HCT116 (cell line): ENCODE measurements around the gene MORN4. TPM values are rescaled to one million over a fixed set of nuclear protein-coding genes. Genes with fewer than 3 reads are reported as not detected.
A peak's percentile ranks its signal among the peaks of the same experiment; 100 is the strongest.
"Not testable (repeated sequence)": the region's sequence is repeated elsewhere in the genome, so short reads cannot be mapped to it uniquely, and the experiment has no call there.

Experiments
- ATAC-seq: fragments of 200-7000 bp; cut with Tn5 transposase; 2 replicates; pipeline ENCODE4 v1.9.1; 2020; ENCODE audit warnings: mild to moderate bottlenecking, moderate library complexity
- BruUV-seq: library from RNA; stranded (reverse); fragments of 400-500 nt; replicated peaks from 2 replicates; lab custom pipeline; 2021; lab: Mats Ljungman, UMichigan
- CTCF ChIA-PET: fragments of 300-600 bp; sonication (Branson Sonifier 250); formaldehyde crosslinking; loops from one replicate; lab custom pipeline; 2021; ENCODE audit warnings: antibody characterized with exemption; lab: Charles Lee
- POLR2A ChIA-PET: fragments of 300-600, 350-600 bp; sonication (Branson Sonifier 250); formaldehyde crosslinking; loops from one replicate; lab custom pipeline; 2021; ENCODE audit warnings: antibody characterized with exemption; lab: Charles Lee
- RAD21 ChIA-PET, 2 experiments: fragments of 300-600 bp; sonication (Branson Sonifier 250); formaldehyde crosslinking; loops; one replicate each; lab custom pipeline; 2023; ENCODE audit warnings: low total read pairs in 2 of 2; ENCODE audit not compliant: uncharacterized antibody in 2 of 2, unreplicated experiment in 2 of 2, low non-redundant PET in 1 of 2; lab: Charles Lee
- DNase-seq: peaks from one replicate; pipeline ENCODE4 v3.0.0-alpha.2; 2010; ENCODE audit warnings: low read depth, low spot score
- H2AFZ ChIP-seq: fragments of 200-600 bp; shearing (Covaris generic), sonication (generic); 2 replicates; pipeline ENCODE4 v1.6.1; 2017; ENCODE audit warnings: low read depth, mixed run types, mixed read lengths, antibody characterized with exemption, low read length; ENCODE audit not compliant: poor library complexity, severe bottlenecking
- H3K27ac ChIP-seq: 2 replicates; pipeline ENCODE4 v1.5.1; 2012; ENCODE audit warnings: low read depth, low read length
- H3K27me3 ChIP-seq: fragments of 200-600 bp; sonication (generic); 2 replicates; pipeline ENCODE4 v1.6.1; 2016; ENCODE audit warnings: mixed run types, low read length, mixed read lengths; ENCODE audit not compliant: insufficient read depth
- H3K36me3 ChIP-seq, 2 experiments: fragments of 200-500 bp in 1 of 2; fragments of 200-600 bp in 1 of 2; sonication (Bioruptor generic) in 1 of 2; sonication (generic) in 1 of 2; 2 replicates each; pipeline versions ENCODE4 v1.5.1 to v1.6.1; 2014 to 2016; ENCODE audit warnings: low read length in 2 of 2, inconsistent platforms in 1 of 2, mixed read lengths in 1 of 2, mixed run types in 1 of 2; ENCODE audit not compliant: insufficient read depth in 2 of 2, control insufficient read depth in 1 of 2
- H3K4me1 ChIP-seq, 2 experiments: fragments of 200-600 bp in 1 of 2; sonication (generic) in 1 of 2; 2 replicates each; pipeline versions ENCODE4 v1.5.1 to v1.6.1; 2012 to 2017; ENCODE audit warnings: low read length in 2 of 2, inconsistent platforms in 1 of 2, mild to moderate bottlenecking in 1 of 2, mixed read lengths in 1 of 2, mixed run types in 1 of 2, moderate library complexity in 1 of 2; ENCODE audit not compliant: insufficient read depth in 2 of 2, control insufficient read depth in 1 of 2
- H3K4me2 ChIP-seq: fragments of 200-600 bp; sonication (generic); 2 replicates; pipeline ENCODE4 v1.6.1; 2017; ENCODE audit warnings: mixed run types, low read length, mixed read lengths
- H3K4me3 ChIP-seq, 2 experiments: fragments of 200-600 bp in 1 of 2; sonication (generic) in 1 of 2; replicated peaks in 1 of 2; 2 replicates each; pipeline ENCODE4 v1.5.1; 2011 to 2016; ENCODE audit warnings: low read length in 2 of 2, control low read depth in 1 of 2, low read depth in 1 of 2, mild to moderate bottlenecking in 1 of 2, mixed read lengths in 1 of 2, mixed run types in 1 of 2
- H3K79me2 ChIP-seq: fragments of 200-600 bp; sonication (generic); 2 replicates; pipeline ENCODE4 v1.6.1; 2017; ENCODE audit warnings: mild to moderate bottlenecking, mixed run types, low read length, moderate library complexity, mixed read lengths; ENCODE audit not compliant: insufficient read depth
- H3K9ac ChIP-seq: fragments of 200-600 bp; sonication (generic); 2 replicates; pipeline ENCODE4 v1.6.1; 2016; ENCODE audit warnings: low read length, mixed read lengths
- H3K9me2 ChIP-seq: fragments of 200-600 bp; sonication (generic), shearing (Covaris generic); 2 replicates; pipeline ENCODE4 v1.6.1; 2017; ENCODE audit warnings: mixed run types, mild to moderate bottlenecking, moderate library complexity; ENCODE audit not compliant: insufficient read depth
- H3K9me3 ChIP-seq, 2 experiments: fragments of 200-500 bp in 1 of 2; fragments of 200-600 bp in 1 of 2; sonication (Bioruptor generic) in 1 of 2; sonication (generic) in 1 of 2; 2 replicates each; pipeline ENCODE4 v1.6.1; 2014 to 2017; ENCODE audit warnings: low read length in 2 of 2, mixed read lengths in 2 of 2, inconsistent platforms in 1 of 2, low read depth in 1 of 2, mild to moderate bottlenecking in 1 of 2, mixed run types in 1 of 2, moderate library complexity in 1 of 2; ENCODE audit not compliant: control insufficient read depth in 1 of 2, insufficient read depth in 1 of 2
- H4K20me1 ChIP-seq: fragments of 200-600 bp; sonication (generic), shearing (Covaris generic); 2 replicates; pipeline ENCODE4 v1.6.1; 2017; ENCODE audit warnings: mixed run types, mild to moderate bottlenecking, moderate library complexity; ENCODE audit not compliant: insufficient read depth
- CBX3 ChIP-seq: IDR thresholded peaks from 2 replicates; pipeline ENCODE4 v1.6.1; 2012; ENCODE audit warnings: low read depth
- CEBPB ChIP-seq: IDR thresholded peaks from 2 replicates; pipeline ENCODE4 v1.6.1; 2012; ENCODE audit warnings: low read depth
- EGR1 ChIP-seq: IDR thresholded peaks from 2 replicates; pipeline ENCODE4 v1.6.1; 2012; ENCODE audit warnings: low read depth
- FOSL1 ChIP-seq: IDR thresholded peaks from 2 replicates; pipeline ENCODE4 v1.6.1; 2012; ENCODE audit warnings: low read depth
- POLR2AphosphoS5 ChIP-seq: IDR thresholded peaks from 2 replicates; pipeline ENCODE4 v1.6.1; 2011; ENCODE audit warnings: mild to moderate bottlenecking, low read depth, low read length, moderate library complexity
- SP1 ChIP-seq: IDR thresholded peaks from 2 replicates; pipeline ENCODE4 v1.6.1; 2012; ENCODE audit warnings: low read depth
- SRF ChIP-seq: IDR thresholded peaks from 2 replicates; pipeline ENCODE4 v1.6.1; 2012; ENCODE audit warnings: low read depth
- TCF7L2 ChIP-seq: IDR thresholded peaks from 2 replicates; pipeline ENCODE4 v1.7.0; 2011; ENCODE audit warnings: borderline replicate concordance, inconsistent platforms; ENCODE audit not compliant: insufficient read depth, insufficient read length; ENCODE audit errors: extremely low read depth
- YY1 ChIP-seq: IDR thresholded peaks from 2 replicates; pipeline ENCODE4 v1.6.1; 2011; ENCODE audit warnings: low read length, low read depth, moderate library complexity, mild to moderate bottlenecking; ENCODE audit not compliant: insufficient replicate concordance; ENCODE audit errors: extremely low read depth
- ZFX ChIP-seq: fragments of 450-650 bp; IDR thresholded peaks from 2 replicates; pipeline ENCODE4 v1.6.1; 2017
- intact Hi-C: fragments of 100-400 bp; cut with micrococcal nuclease; formaldehyde crosslinking; loops from 2 replicates; pipeline ENCODE4 v1.10.0; 2022
- total RNA-seq: library from RNA; stranded (reverse); gene quantifications from one replicate; pipeline ENCODE4 v1.2.1, GENCODE V29; 2021; ENCODE audit not compliant: unreplicated experiment
- TF ChIP-seq, protein P1 (sequence below): IDR thresholded peaks from 2 replicates; pipeline ENCODE4 v1.6.1; 2012

MORN4 gene
- total RNA-seq, 1 experiment from 2014 or later: 8.0 TPM

DNA sequence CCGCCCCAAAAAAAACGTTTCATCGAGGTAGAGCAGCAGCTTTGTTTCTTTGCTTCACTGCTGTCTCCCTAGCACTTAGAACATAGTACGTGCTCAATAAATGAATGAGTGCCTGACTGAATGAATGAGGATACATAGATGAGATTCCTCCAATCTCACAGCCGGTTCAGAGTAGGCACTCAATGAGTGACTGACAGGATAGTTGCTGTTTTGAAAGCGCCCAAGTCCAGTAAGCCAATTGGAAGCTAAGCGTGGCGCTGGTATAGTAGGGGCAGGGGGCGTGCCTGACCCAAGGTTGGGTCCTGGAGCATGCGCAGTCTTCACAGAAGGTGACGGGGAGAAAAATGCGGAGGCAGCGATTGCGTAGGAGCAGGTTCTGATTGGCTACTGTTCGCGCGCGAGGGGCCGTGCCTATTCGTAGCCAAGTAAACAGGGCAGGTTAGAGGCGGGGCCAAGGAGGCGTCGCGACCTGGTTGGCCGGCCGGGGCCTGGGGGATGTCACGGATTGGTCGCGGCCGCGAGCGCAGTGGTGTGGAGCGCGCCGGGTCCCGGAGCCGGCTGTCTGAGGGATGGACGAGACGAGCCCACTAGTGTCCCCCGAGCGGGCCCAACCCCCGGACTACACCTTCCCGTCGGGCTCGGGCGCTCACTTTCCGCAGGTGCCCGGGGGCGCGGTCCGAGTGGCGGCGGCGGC, 7.0 kb upstream of the MORN4 start, which contains the start of gene PI4K2A:
PI4K2A (plus strand) TSS at position 498 of the 694 bp plus-strand sequence; CDS start at position 570, 72 bp downstream.
- H3K27ac ChIP-seq: peak within 1 kb of the TSS; percentile 67
- POLR2A ChIA-PET: interaction anchor here (0.6 to 1.8 kb wide), 4 partner anchors 9 to 68 kb away, joined by 3 to 8 read pairs (median 3); no protein-coding TSS in a partner anchor

DNA sequence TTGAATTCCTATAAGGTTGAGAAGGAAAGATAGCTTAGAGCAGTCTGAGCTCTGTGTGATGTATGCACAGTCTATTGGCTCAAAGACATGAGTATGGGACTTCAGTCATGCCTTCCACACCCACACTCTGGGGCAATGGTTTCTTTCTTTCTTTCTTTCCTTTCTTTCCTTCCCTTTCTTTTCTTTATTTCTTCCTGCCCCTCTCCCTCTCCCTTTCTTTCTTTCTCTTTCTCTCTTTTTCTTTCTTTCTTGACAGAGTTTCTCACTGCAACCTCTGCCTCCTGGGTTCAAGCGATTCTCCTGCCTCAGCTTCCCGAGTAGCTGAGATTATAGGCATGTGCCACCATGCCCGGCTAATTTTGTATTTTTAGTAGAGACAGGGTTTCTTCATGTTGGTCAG, 5.8 kb upstream of the MORN4 start:
- H3K9me2 ChIP-seq, DNase-seq, BruUV-seq, H3K27ac ChIP-seq, H3K9me3 ChIP-seq, H4K20me1 ChIP-seq, ATAC-seq, H3K27me3 ChIP-seq, RAD21 ChIA-PET, CTCF ChIA-PET, H3K4me3 ChIP-seq, intact Hi-C loops, H3K36me3 ChIP-seq, H3K4me2 ChIP-seq, H3K9ac ChIP-seq: not testable (repeated sequence)
- Histone ChIP-seq H3K79me2 (peaks cover 29% of the 10 kb centered on the region), H3K4me1 (peaks cover 8 to 23% of the 10 kb centered on the region in 2 experiments; a peak in 3 of 4 replicates), H2AFZ (peak overlapping the region; percentile 3)
- POLR2A ChIA-PET: interaction anchor here (0.9 kb wide), 1 partner anchor 21 kb away, joined by 3 read pairs; no protein-coding TSS in a partner anchor

More for the DNA sequence above, 7.0 kb upstream of the MORN4 start, which contains the start of gene PI4K2A:
- peak within 1 kb of the TSS; percentile 83 to 86 for H3K4me3 ChIP-seq
- peaks cover 8 to 18% of the 10 kb centered on the region in 2 experiments; a peak in 3 of 4 replicates for H3K4me1 ChIP-seq
- H3K9me3 ChIP-seq: no peaks in the 10 kb centered on the region
- no TSS peak for BruUV-seq
- H3K79me2 ChIP-seq: peaks cover 36% of the 10 kb centered on the region
- ChIA-PET CTCF (interaction anchor here (1.0 kb wide), 1 partner anchor 9 kb away, joined by 3 read pairs; no protein-coding TSS in a partner anchor), RAD21 (no interaction called here)
- intact Hi-C loops: no loop called here
- no peaks in the 10 kb centered on the region for H3K27me3 ChIP-seq
- H3K4me2 ChIP-seq: peak within 1 kb of the TSS; percentile 85
- peak; percentile 99 for ATAC-seq
- H3K9me2 ChIP-seq: no peaks in the 10 kb centered on the region
- H3K9ac ChIP-seq: peak within 1 kb of the TSS; percentile 94
- peak within 1 kb of the TSS; percentile 83 for H2AFZ ChIP-seq
- peaks cover 6 to 18% of the 10 kb centered on the region in 2 experiments; a peak in 2 of 4 replicates for H3K36me3 ChIP-seq
- DNase-seq: peak; percentile 99
- no peaks in the 10 kb centered on the region for H4K20me1 ChIP-seq
- TF ChIP-seq, protein P1, sequence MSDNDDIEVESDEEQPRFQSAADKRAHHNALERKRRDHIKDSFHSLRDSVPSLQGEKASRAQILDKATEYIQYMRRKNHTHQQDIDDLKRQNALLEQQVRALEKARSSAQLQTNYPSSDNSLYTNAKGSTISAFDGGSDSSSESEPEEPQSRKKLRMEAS: peak; percentile 74; the same call in 1 of the 2 replicates
- no peak for TF ChIP-seq SRF
- peak; percentile 63; the same call in 1 of the 2 replicates for TF ChIP-seq CBX3
- TF ChIP-seq YY1: peak; percentile 11
- TF ChIP-seq EGR1: peak; percentile 83
- TF ChIP-seq FOSL1: no peak
- peak; percentile 75 for TF ChIP-seq POLR2AphosphoS5
- TF ChIP-seq SP1: peak; percentile 86
- no peak for TF ChIP-seq ZFX
- no peak for TF ChIP-seq TCF7L2
- no peak for TF ChIP-seq CEBPB
